OCI-LY7 (cell line): ENCODE results near the gene UPF2. TPM values are rescaled to one million over a fixed set of nuclear protein-coding genes. Genes with fewer than 3 reads are reported as not detected.

Experiments used
- BruUV-seq: library from RNA; stranded (reverse); fragments of 400-500 nt; replicated peaks from 2 replicates; lab custom pipeline; 2021; lab: Mats Ljungman, UMichigan
- CTCF ChIA-PET: fragments of 300-600 bp; sonication (Branson Sonifier 250); formaldehyde crosslinking; loops from one replicate; lab custom pipeline; 2022; ENCODE audit warnings: antibody characterized with exemption; ENCODE audit not compliant: unreplicated experiment; lab: Charles Lee
- POLR2A ChIA-PET: fragments of 300-600 bp; sonication (Branson Sonifier 250); formaldehyde crosslinking; loops from one replicate; lab custom pipeline; 2022; ENCODE audit warnings: antibody characterized with exemption; lab: Charles Lee
- DNase-seq: peaks from one replicate; pipeline ENCODE4 v3.0.0-alpha.2; 2015; ENCODE audit warnings: low spot score
- H2AFZ ChIP-seq: fragments of 200-600 bp; sonication (generic), shearing (Covaris generic); 2 replicates; pipeline ENCODE4 v1.6.1; 2014; ENCODE audit warnings: mild to moderate bottlenecking, antibody characterized with exemption, low read length, moderate library complexity
- H3K27ac ChIP-seq: fragments of 200-600 bp; sonication (generic); 2 replicates; pipeline ENCODE4 v1.5.1; 2014; ENCODE audit warnings: mixed run types, low read depth, mild to moderate bottlenecking, moderate library complexity, low read length, inconsistent platforms; ENCODE audit not compliant: poor library complexity, severe bottlenecking
- H3K36me3 ChIP-seq: fragments of 200-600 bp; sonication (generic); 2 replicates; pipeline ENCODE4 v1.6.1; 2014; ENCODE audit warnings: mild to moderate bottlenecking, antibody characterized with exemption, low read length, moderate library complexity, mixed read lengths; ENCODE audit not compliant: insufficient read depth
- H3K4me1 ChIP-seq: fragments of 200-600 bp; sonication (generic); 2 replicates; pipeline ENCODE4 v1.5.1; 2014; ENCODE audit warnings: mild to moderate bottlenecking, low read length; ENCODE audit not compliant: insufficient read depth, poor library complexity, severe bottlenecking
- H3K4me2 ChIP-seq: fragments of 200-600 bp; sonication (generic); 2 replicates; pipeline ENCODE4 v1.6.1; 2014; ENCODE audit warnings: mild to moderate bottlenecking, low read length
- H3K4me3 ChIP-seq: fragments of 200-600 bp; sonication (generic); 2 replicates; pipeline ENCODE4 v1.5.1; 2014; ENCODE audit warnings: mild to moderate bottlenecking, low read depth, low read length; ENCODE audit not compliant: poor library complexity, severe bottlenecking
- H3K79me2 ChIP-seq: fragments of 200-600 bp; sonication (generic); 2 replicates; pipeline ENCODE4 v1.6.1; 2016; ENCODE audit warnings: low read depth, mild to moderate bottlenecking, low read length, moderate library complexity, mixed read lengths; ENCODE audit not compliant: insufficient read depth
- H3K9me2 ChIP-seq: fragments of 200-600 bp; sonication (generic); 2 replicates; pipeline ENCODE4 v1.6.1; 2016; ENCODE audit warnings: mild to moderate bottlenecking, low read length, mixed read lengths; ENCODE audit not compliant: insufficient read depth
- H3K9me3 ChIP-seq: fragments of 200-600 bp; sonication (generic); 2 replicates; pipeline ENCODE4 v1.6.1; 2014; ENCODE audit warnings: mild to moderate bottlenecking, mixed run types, low read length, mixed read lengths
- H4K20me1 ChIP-seq: fragments of 200-600 bp; sonication (generic); 2 replicates; pipeline ENCODE4 v1.6.1; 2014; ENCODE audit warnings: mild to moderate bottlenecking, antibody characterized with exemption, low read length, moderate library complexity, mixed read lengths; ENCODE audit not compliant: insufficient read depth
- CTCF ChIP-seq: fragments of 200-600 bp; sonication (generic); conservative IDR thresholded peaks from 2 replicates; pipeline ENCODE4 v1.5.1; 2014; ENCODE audit warnings: mild to moderate bottlenecking, antibody characterized with exemption, low read length, moderate library complexity, mixed read lengths
- EZH2phosphoT487 ChIP-seq: fragments of 200-600 bp; sonication (generic); IDR thresholded peaks from 2 replicates; pipeline ENCODE4 v1.6.1; 2018; ENCODE audit warnings: low read depth, borderline replicate concordance, mild to moderate bottlenecking, mixed run types, antibody characterized with exemption, low read length, moderate library complexity, mixed read lengths
- intact Hi-C: fragments of 100-400 bp; cut with micrococcal nuclease; formaldehyde crosslinking; loops from one replicate; pipeline ENCODE4 v1.10.0; 2022; ENCODE audit not compliant: unreplicated experiment
- total RNA-seq, 2 experiments: library from RNA; depleted of rRNA in 1 of 2; stranded (reverse); fragments of >200 nt in 1 of 2; shearing (Covaris generic) in 1 of 2; gene quantifications; 2 replicates each; pipeline ENCODE4 v1.2.3, GENCODE V29; 2014 to 2022

The UPF2 gene
- total RNA-seq, 2 experiments from 2014 or later: 24.8 to 46.8 TPM

DNA sequence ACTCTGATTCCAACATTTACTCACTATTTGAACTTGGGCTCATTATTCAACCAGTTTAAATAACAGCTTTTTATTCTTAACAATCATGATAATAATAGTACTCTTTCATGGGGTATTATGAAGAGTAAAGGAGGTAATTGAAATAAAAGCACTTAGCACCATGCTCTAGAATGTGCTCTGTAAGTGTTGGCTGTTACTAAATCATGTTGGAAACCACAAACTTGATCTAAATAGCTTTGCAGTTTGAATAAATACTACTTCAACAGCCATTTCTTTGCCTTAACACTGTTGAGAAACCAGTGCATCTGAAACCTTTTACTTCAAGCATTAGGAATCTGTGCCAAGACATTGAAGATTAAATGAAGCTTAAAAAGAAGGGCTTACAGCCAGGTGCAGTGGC lies 7.9 kb upstream of the UPF2 start:
- Histone ChIP-seq H3K4me2 (peak overlapping the region; percentile 22; the same call in 1 of the 2 replicates), H3K36me3 (no peaks in the 10 kb centered on the region), H3K9me3 (no peaks in the 10 kb centered on the region), H3K4me1 (peaks cover 26% of the 10 kb centered on the region), H2AFZ (peak overlapping the region; percentile 100), H3K27ac (peak overlapping the region; percentile 37), H3K9me2 (no peaks in the 10 kb centered on the region), H4K20me1 (no peaks in the 10 kb centered on the region), H3K4me3 (no peak overlapping the region), H3K79me2 (no peaks in the 10 kb centered on the region)
- ChIA-PET POLR2A (interaction anchor here (0.6 to 2.2 kb wide), 11 partner anchors 8 to 292 kb away, joined by 3 to 20 read pairs (median 7); partner anchors contain the start of genes DHTKD1 and UPF2), CTCF (interaction anchor here (0.9 to 1.5 kb wide), 2 partner anchors 8 to 13 kb away, joined by 3 to 6 read pairs; partner anchors contain the start of gene UPF2)
- DNase-seq: no peak
- BruUV-seq: no TSS peak
- intact Hi-C loops: no loop called here
- TF ChIP-seq CTCF (no peak), EZH2phosphoT487 (no peak)

DNA sequence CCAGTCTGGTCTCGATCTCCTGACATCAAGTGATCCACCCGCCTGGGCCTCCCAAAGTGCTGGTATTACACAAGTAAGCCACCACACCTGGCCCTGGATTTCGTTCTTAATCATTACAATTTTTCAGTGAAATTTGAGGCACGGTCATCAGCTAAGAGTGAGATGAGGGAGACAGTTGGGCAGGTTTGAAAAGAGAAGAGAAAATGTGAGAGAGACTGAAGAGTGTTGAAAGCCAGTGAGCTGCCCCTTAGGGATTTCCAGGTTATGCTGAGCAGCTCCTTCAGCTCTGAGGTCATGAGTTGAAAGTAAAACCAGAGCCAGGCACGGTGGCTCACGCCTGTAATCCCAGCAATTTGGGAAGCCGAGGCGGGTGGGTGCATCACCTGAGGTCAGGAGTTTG lies 5.9 kb upstream of the UPF2 start:
- ChIA-PET CTCF (interaction anchor here (0.8 kb wide), 1 partner anchor 25 kb away, joined by 3 read pairs; no protein-coding TSS in a partner anchor), POLR2A (interaction anchor here (0.6 to 1.4 kb wide), 4 partner anchors 16 to 1770 kb away, joined by 3 to 7 read pairs (median 5); no protein-coding TSS in a partner anchor)
- peaks cover 5% of the 10 kb centered on the region; the same call in 1 of the 2 replicates for H3K79me2 ChIP-seq
- H3K4me3 ChIP-seq: no peak overlapping the region
- TF ChIP-seq EZH2phosphoT487 (no peak), CTCF (no peak)
- no peak overlapping the region for H2AFZ ChIP-seq
- BruUV-seq: no TSS peak
- intact Hi-C loops: loop anchor here (10.0 kb wide), 2 partner anchors 146 to 364 kb away; partner anchors contain the start of genes CDC123 and NUDT5
- H3K4me1 ChIP-seq: peaks cover 28% of the 10 kb centered on the region
- H4K20me1 ChIP-seq: no peaks in the 10 kb centered on the region
- no peaks in the 10 kb centered on the region for H3K9me3 ChIP-seq
- H3K4me2 ChIP-seq: no peak overlapping the region
- no peak for DNase-seq
- H3K27ac ChIP-seq: no peak overlapping the region
- no peaks in the 10 kb centered on the region for H3K9me2 ChIP-seq
- no peaks in the 10 kb centered on the region for H3K36me3 ChIP-seq

GRCh38 chr10:12045596-12045995 lies 3.0 kb upstream of the UPF2 start:
- 0 out of 2 replicates have a peak overlapping the region, but pooled peaks have one; percentile 16 for H2AFZ ChIP-seq
- H3K4me1 ChIP-seq: peaks cover 25% of the 10 kb centered on the region
- intact Hi-C loops: loop anchor here (10.0 kb wide), 2 partner anchors 149 to 361 kb away; partner anchors contain the start of genes CDC123 and NUDT5
- no peak overlapping the region for H3K4me2 ChIP-seq
- DNase-seq: no peak
- no peak overlapping the region for H3K27ac ChIP-seq
- no peaks in the 10 kb centered on the region for H3K9me3 ChIP-seq
- H3K36me3 ChIP-seq: no peaks in the 10 kb centered on the region
- no peak overlapping the region for H3K4me3 ChIP-seq
- H4K20me1 ChIP-seq: peaks cover 11% of the 10 kb centered on the region; the same call in 1 of the 2 replicates
- peaks cover 28% of the 10 kb centered on the region for H3K79me2 ChIP-seq
- ChIA-PET CTCF (interaction anchor here (1.0 kb wide), 1 partner anchor 28 kb away, joined by 3 read pairs; no protein-coding TSS in a partner anchor), POLR2A (interaction anchor here (0.9 to 1.1 kb wide), 2 partner anchors 17 to 27 kb away, joined by 3 read pairs; no protein-coding TSS in a partner anchor)
- no peaks in the 10 kb centered on the region for H3K9me2 ChIP-seq
- no peak for TF ChIP-seq CTCF
- no peak for TF ChIP-seq EZH2phosphoT487
- no TSS peak for BruUV-seq
